CD4-positive, alpha-beta T cell treated with Interleukin-4 for 4 hours (primary cell): ENCODE results near the gene GRK2.

ENCODE experiments used
- DNase-seq: peaks from one replicate; pipeline ENCODE4 v3.0.0-alpha.2; 2020

The GRK2 gene

DNA sequence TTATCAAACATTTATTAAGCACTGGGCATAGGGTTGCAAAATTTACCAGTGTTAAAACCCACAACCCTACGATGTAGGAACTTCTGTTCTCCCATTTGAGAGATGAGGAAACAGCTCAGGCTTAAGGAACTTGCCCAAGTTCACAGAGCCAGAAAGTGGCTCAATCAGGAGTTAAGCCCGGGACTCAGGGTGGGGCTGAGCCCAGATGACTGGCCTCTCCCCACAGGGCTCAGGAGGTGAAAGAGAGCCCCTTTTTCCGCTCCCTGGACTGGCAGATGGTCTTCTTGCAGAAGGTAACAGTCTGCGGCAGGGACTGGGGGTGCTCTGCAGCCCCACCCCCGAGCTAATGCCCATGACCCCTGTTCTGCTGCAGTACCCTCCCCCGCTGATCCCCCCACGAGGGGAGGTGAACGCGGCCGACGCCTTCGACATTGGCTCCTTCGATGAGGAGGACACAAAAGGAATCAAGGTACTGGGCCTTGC lies 17.2 kb downstream of the GRK2 start:
- DNase-seq: no peak

DNA sequence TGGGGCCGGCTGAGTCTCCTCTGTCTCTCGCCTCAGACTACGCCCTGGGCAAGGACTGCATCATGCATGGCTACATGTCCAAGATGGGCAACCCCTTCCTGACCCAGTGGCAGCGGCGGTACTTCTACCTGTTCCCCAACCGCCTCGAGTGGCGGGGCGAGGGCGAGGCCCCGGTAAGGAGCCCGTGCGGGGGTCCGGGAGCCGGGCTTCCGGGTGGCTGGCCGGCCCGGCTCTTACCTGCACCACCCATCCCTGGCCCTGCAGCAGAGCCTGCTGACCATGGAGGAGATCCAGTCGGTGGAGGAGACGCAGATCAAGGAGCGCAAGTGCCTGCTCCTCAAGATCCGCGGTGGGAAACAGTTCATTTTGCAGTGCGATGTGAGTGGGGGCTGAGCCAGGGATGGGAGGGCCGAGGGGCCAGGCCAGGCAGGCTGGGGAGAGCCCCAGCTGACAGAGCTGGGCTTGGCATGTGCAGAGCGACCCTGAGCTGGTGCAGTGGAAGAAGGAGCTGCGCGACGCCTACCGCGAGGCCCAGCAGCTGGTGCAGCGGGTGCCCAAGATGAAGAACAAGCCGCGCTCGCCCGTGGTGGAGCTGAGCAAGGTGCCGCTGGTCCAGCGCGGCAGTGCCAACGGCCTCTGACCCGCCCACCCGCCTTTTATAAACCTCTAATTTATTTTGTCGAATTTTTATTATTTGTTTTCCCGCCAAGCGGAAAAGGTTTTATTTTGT lies 18.7 kb downstream of the GRK2 start:
- DNase-seq: no peak

DNA sequence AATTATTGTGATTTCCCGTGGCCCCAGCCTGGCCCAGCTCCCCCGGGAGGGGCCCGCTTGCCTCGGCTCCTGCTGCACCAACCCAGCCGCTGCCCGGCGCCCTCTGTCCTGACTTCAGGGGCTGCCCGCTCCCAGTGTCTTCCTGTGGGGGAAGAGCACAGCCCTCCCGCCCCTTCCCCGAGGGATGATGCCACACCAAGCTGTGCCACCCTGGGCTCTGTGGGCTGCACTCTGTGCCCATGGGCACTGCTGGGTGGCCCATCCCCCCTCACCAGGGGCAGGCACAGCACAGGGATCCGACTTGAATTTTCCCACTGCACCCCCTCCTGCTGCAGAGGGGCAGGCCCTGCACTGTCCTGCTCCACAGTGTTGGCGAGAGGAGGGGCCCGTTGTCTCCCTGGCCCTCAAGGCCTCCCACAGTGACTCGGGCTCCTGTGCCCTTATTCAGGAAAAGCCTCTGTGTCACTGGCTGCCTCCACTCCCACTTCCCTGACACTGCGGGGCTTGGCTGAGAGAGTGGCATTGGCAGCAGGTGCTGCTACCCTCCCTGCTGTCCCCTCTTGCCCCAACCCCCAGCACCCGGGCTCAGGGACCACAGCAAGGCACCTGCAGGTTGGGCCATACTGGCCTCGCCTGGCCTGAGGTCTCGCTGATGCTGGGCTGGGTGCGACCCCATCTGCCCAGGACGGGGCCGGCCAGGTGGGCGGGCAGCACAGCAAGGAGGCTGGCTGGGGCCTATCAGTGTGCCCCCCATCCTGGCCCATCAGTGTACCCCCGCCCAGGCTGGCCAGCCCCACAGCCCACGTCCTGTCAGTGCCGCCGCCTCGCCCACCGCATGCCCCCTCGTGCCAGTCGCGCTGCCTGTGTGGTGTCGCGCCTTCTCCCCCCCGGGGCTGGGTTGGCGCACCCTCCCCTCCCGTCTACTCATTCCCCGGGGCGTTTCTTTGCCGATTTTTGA lies 19.5 kb downstream of the GRK2 start:
- peak; percentile 56 for DNase-seq

DNA sequence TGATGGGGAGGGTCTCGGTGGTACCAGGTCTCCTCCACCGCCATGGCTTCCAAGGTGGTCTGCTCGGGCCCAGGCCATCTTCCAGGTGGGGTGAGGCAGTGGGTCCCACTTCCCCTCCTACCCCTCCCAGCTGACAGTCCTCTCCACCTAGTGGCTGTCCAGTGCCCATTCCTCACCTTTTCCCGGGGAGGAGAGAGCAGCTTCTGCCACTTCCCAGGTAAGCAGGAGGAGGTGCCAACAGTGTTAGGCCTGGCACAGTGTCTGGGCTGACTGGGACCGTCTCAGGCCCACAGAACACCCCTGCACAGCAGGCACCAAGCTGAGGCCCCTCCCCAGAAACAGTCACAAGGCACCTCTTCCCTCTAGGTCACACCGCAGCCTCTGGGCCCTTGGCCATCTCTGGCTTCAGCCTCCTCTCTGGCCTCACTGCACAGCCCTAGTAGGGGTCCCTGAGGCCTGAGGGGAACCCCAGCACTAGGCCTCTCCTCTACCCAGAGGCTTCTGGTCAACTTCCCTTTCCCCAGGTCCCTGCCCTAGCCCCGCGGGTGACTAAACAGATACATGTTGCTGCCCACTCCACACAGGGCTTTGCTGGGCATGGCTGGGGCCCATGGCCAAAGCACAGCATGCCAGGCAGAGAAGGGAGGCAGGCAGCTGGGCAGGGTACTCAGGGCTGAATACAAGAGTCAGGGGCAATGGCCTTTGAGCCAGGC lies 20.5 kb downstream of the GRK2 start:
- no peak for DNase-seq

DNA sequence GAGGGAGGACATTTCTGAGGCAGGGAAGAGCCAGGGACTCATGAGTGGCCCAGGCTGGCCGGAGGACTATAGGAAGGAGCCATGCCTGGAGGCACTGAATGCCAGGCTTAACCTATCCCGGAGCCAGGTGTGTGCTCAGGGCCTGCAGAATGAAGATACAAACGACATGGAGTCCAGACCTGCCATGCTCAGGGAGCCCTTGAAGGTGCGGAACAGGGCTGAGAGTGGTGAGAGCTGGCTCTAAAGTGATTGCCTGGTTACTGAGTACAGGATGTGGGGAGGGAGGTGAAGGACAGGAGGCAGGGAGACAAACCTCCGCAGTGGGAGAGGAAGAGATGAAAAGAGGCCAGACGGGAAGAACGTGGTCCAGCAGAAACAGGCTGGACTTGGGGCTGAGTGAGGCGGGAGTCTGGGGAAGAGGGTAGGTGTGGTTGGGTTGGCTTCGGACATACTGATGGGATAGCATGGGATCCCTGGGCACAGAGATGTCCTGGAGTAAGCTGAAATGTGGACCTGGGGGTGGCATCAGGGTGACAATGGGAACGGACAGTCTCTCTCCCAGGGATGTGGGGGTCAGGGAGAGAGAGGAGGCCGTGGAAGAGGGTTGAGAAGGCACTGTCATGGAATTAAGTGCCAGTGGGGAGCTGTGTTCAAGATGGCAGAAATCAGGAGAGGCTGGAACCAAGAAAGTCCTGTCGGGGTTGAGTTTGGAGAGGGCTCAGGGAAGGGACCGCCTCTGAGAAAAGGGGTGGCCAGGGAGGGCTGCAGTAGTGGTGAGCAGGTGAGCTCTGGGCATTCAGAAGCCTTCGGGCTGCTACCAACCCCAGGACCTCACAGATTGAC lies 21.3 kb downstream of the GRK2 start:
- DNase-seq: no peak

DNA sequence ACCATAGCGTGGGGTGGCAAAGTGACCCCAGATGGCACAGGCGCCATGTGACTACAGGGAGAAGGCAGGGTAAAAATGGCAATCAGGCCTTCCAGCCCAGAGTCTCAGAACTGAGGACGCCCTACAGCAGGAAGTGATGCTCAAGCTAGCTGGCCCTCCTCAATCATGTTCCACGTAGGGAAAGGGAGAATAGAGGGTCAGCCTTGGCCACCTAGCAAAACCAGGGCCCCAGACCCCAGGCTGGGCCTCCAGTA lies 21.9 kb downstream of the GRK2 start:
- DNase-seq: no peak

DNA sequence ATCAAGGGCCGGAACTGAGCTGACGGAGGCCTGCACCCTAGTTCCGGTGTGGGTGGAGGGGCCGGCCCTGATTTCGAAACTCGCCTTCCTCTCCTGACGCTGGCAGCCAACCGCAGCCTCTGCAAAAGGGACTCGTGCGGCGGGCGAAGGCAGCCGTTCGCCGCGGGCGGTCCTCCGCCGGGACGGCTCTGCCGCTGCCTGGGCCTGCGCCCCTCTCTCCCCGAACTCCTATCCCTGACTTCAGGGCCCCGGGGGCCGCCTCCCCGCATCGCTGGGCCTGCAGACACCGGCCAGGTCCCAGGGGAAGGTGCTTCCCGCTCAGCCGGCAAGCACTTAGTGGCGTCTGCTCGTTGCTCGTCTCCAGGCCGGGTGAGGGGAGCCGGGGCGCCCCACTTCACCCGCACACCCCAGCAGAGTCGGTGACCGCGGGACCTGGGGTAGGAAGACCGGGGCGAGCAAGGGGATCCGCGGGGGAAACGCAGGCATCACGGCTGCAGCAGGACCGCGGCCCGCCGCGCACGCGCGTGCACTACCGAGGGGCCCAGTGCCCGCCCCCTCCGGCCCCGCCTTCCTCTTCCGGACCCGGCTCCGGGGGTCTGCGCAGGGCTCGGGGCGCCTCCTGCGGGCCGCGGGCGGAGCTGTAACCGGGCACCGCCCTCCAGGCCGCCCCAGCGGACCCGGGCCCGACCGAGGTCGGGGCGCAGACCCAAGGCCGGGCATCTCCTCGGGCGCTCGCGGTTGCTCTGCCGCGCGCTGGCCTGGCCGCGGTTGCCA lies 22.4 kb downstream of the GRK2 start:
- peak; percentile 85 for DNase-seq

DNA sequence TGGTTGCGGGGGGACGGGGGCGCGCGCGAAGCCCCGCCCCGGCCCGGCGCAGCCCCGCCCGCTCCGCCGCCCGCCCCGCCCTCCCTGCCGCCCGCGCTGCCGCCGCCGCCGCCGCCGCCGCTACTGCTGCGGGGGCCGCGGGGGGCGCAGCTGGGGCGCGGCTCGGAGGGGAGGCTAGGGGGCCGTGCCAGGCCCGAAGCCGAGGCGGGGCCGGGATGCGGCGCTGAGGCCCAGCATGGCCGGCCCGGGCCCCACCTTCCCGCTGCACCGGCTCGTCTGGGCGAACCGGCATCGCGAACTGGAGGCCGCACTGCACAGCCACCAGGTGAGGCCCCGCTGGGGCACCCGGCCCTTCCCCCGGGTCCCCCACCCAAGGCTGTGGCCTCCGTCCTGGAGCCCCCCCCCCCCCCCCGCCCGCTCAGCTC lies 23.0 kb downstream of the GRK2 start, which contains the start of gene ANKRD13D:
TSS of gene ANKRD13D (plus strand) at position 78 of the 425 bp plus-strand sequence. CDS start at position 236, 158 bp downstream.
- no peak for DNase-seq

DNA sequence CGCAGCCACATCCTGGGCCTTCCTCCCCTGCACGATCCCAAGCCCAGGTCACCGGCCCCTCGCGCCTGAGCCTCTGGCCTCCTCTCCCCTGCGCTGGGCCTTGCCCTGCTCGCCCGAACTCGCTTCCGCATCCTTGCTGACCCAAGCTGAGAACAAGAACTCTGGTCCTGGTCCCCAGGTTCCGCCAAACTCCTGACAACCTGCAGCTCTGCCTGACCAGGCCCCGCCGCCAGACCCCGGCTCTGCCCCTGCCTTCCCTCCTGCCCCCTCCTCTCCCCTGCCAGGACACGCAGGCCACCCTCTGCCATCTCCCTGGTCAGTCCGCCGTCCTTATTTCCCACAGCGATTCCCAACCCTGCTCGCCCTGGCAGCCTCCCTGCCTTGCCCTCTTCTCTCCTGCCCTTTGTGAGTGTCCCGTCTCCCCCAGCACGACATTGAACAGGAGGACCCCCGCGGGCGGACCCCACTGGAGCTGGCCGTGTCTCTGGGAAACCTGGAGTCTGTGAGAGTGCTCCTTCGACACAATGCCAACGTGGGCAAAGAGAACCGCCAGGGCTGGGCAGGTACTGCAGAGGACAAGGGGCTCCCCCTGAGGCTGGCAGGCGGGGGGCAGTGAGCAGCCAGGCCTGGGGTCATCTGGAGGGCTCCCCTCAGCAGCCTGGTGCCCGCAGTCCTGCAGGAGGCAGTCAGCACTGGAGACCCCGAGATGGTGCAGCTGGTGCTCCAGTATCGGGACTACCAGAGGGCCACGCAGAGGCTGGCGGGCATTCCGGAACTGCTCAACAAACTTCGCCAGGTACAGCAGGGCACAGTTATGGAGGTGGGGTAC lies 23.6 kb downstream of the GRK2 start:
- no peak for DNase-seq

DNA sequence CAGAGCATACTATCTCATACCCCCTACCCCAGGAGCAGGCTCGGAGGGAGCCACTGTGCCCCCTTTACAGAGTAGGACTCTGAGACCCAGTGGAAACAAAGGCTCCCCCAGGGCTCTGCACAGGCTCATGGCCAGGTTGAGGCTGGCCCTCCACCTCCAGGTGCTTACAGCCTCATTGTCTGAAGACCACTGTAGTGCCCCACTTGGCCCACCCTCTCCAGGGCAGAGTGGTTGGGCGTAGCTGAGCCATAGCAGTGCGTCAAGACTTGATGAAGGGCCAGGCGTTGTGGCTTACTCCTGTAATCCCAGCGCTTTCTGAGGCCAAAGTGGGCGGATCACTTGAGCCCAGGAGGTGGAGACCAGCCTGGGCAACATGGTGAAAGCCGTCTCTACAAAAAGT lies 24.5 kb downstream of the GRK2 start:
- DNase-seq: no peak

DNA sequence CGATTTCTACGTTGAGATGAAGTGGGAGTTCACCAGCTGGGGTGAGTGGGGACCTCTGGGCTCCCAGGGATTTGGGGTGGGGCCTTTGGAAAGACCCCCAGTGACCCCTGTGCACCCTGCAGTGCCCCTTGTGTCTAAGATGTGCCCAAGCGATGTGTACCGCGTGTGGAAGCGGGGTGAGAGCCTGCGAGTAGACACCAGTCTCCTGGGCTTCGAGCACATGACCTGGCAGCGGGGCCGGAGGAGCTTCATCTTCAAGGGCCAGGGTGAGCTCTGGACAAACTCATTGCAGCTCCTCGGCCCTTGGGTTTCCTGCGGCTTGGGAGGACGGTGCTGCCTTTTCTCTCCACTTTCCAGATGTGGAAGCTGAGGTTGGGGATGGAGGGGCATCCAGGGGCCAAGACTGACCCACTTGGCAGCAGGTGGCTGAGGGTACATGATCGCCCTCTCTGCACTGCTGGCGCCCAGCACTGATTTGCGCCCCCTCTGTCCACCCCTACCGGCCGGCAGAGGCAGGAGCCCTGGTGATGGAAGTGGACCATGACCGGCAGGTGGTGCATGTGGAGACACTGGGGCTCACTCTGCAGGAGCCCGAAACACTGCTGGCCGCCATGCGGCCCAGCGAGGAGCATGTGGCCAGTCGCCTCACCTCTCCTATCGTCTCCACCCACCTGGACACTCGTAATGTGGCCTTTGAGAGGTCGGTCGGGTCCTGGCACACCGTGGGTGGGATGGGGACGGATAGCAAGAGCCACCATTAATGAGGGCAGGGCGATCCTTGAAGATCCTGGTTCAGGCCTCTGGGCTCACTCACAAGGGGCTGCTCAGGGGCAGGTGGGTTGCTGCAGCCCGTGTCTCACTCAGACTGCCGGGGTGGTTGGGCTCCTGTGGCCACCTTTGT lies 25.5 kb downstream of the GRK2 start:
- no peak for DNase-seq

DNA sequence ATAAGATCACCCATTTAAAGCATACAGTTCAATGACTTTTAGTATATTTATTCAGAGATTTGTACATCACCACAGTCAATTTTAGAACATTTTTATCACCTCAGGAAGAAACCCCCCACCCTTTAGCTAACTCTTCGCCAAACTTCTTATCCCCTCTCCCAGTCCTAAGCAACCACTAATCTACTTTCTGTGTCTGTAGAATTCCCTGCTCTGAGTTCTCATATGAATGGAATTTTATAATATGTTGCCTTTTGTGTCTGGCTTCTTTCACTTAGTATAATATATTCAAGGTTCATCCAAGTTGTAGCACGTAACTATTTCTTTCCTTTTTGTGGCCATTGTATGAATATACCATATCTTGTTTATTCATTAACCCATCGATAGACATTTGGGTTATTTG lies 26.4 kb downstream of the GRK2 start:
- DNase-seq: no peak

DNA sequence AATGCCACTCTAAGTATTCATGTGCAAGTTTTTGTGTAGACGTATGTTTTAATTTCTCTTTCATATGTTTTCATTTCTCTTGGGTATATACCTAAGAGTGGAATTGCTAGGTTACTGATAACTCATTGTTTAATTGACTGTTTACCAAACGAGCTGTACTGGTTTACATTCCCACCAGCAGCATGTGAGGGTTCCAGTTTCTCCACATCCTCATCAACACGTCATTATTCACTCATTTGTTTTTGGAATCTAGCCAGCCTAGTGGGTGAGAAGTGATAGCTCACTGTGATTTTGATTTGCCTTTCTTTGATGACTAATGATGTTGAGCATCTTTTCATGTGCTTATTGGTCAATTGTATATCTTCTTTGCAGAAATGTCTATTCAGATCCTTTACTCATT lies 26.8 kb downstream of the GRK2 start:
- peak; percentile 89 for DNase-seq

DNA sequence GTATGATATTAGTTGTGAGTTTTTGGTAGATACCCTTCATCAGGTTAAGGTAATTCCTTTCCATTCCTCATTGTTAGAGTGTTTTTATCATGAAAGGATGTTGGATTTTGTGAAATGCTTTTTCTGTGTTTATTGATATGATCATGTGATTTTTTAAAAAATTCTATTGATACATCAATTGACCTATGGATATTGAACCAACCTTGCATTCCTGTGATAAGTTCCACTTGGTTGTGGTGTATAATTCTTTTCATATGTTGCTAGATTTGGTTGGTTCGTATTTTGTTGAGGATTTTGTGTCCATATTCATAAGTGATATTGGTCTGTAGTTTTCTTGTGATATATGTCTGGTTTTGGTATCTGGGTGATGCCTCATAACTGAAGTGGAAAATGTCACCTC lies 29.6 kb downstream of the GRK2 start:
- DNase-seq: no peak

DNA sequence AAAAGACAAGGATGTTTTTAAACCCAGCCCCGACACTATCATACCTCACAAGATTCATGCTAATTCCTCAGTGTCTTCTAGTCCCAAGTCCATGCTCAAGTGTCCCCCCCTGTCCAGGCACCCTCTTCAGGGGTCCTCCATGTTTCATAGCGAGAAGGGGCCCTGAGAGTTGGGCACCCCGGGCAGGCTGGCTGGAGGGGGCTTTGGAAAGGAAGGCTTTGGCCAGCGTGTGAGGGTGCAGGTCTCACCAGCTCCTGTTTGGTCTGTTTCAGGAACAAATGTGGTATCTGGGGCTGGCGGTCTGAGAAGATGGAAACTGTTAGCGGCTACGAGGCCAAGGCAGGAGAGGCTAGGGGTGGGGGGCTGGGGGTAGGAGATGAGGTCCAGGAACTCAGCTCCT lies 32.5 kb downstream of the GRK2 start:
- DNase-seq: no peak

DNA sequence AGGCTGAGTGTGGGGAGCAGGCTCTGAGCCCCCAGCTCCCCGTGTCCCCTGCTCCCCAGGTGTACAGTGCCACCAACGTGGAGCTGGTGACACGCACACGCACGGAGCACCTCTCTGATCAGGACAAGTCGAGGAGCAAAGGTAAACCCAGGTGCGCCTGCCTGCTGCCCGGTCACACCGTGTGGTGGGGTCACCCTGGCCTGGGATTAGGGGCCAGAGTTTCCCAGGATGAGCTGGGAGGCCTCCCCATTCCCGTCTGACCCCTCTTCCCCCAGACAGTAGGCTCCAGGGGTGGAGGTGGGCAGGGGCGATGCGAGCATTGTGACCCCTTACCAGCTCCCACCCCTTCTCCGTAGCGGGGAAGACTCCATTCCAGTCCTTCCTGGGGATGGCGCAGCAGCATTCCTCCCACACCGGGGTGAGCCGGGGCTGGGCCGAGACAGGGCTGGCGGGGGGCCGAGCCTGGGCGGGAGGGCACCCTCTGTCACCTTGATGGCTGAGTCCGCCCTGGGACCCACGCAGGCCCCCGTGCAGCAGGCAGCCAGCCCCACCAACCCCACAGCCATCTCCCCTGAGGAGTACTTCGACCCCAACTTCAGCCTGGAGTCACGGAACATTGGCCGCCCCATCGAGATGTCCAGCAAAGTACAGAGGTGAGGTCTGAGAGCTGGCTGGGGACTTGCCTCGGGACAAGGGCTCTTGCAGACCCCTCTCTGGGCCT lies 33.4 kb downstream of the GRK2 start:
- DNase-seq: no peak

DNA sequence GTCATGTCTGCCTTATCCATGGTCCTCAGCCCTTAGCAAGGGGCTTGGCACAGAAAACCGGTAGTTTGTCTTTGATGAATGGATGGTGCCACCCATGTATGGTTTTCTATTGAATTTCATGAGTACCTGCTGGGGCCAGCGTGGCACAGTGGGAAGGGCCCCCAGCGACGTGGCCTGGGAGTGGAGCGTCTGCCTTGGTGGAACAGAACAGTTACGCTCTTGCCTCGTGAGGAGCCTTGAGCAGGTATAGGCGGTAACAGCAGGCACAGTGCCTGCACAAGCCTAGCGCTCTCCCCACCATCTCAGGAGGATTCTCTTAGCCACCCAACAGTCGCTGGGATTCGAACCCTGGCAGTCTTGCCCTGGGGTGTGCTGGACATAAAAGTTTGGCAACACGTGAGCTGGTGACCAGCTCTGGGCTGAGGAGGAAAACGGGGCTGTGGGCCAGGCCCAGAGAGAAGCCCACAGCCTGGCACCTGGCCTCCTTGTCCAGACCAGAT lies 34.0 kb downstream of the GRK2 start:
- no peak for DNase-seq

DNA sequence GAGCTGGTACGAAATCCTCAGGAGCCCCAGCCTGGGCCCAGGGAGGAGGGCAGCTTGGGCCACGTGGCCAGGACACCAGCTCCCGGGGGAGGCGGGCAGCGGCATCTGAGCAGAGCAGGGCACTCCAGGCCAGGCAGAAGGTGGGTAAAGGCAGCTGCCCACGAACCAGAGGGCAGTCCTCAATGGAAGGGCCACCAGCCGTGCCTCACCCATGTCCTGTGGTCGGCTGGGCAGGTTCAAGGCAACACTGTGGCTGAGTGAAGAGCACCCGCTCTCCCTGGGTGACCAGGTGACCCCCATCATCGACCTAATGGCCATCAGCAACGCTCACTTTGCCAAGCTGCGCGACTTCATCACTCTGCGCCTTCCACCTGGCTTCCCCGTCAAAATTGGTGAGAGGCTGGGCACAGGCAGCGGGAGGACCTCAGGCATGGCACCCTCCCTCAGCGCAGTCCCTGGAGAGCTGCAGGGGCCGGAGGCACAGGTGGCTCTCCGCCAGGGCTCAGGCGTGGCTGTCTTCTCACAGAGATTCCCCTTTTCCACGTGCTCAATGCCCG lies 34.6 kb downstream of the GRK2 start:
- DNase-seq: no peak
